Endothelial cell of umbilical vein (primary cell): ENCODE data around the gene ACADSB. TPM values are rescaled to one million over a fixed set of nuclear protein-coding genes. Genes with fewer than 3 reads are reported as not detected.

Source experiments
- BruUV-seq: library from RNA; stranded (reverse); fragments of 400-500 nt; replicated peaks from 2 replicates; lab custom pipeline; 2021; lab: Mats Ljungman, UMichigan
- CTCF ChIA-PET: fragments of 300-600, 350-600 bp; sonication (Branson Sonifier 250); formaldehyde crosslinking; loops from one replicate; lab custom pipeline; 2021; ENCODE audit warnings: antibody characterized with exemption, inconsistent platforms; lab: Charles Lee
- POLR2A ChIA-PET: fragments of 300-600, 350-600 bp; sonication (Branson Sonifier 250); formaldehyde crosslinking; loops from one replicate; lab custom pipeline; 2021; ENCODE audit warnings: antibody characterized with exemption, inconsistent platforms; lab: Charles Lee
- DNase-seq: peaks from one replicate; pipeline ENCODE4 v3.0.0-alpha.2; 2011; ENCODE audit warnings: low read depth, low spot score
- FAIRE-seq: peaks from 2 replicates; lab custom pipeline; 2011; peaks lifted over from hg19 to GRCh38; lab: Jason Lieb, UNC
- H2AFZ ChIP-seq: 2 replicates; pipeline ENCODE4 v1.6.0; 2012; ENCODE audit warnings: low read depth, low read length, control low read depth, inconsistent platforms
- H3K27ac ChIP-seq: 2 replicates; pipeline ENCODE4 v1.5.1; 2011; ENCODE audit warnings: low read depth, mild to moderate bottlenecking, control low read depth, low read length, moderate library complexity; ENCODE audit not compliant: insufficient read depth
- H3K27me3 ChIP-seq, 2 experiments: 2 replicates each; pipeline versions ENCODE4 v1.6.0 to v1.6.1; 2011; ENCODE audit warnings: low read length in 2 of 2, mixed read lengths in 1 of 2; ENCODE audit not compliant: control insufficient read depth in 2 of 2, insufficient read depth in 2 of 2
- H3K36me3 ChIP-seq, 2 experiments: 2 replicates in 1 of 2; 3 replicates in 1 of 2; pipeline ENCODE4 v1.5.1; 2011; ENCODE audit warnings: low read length in 2 of 2, mild to moderate bottlenecking in 1 of 2, moderate library complexity in 1 of 2; ENCODE audit not compliant: control insufficient read depth in 2 of 2, insufficient read depth in 2 of 2; ENCODE audit errors: extremely low read depth in 1 of 2
- H3K4me1 ChIP-seq: 3 replicates; pipeline ENCODE4 v1.5.1; 2011; ENCODE audit warnings: mild to moderate bottlenecking, low read length; ENCODE audit not compliant: control insufficient read depth, insufficient read depth; ENCODE audit errors: extremely low read depth
- H3K4me2 ChIP-seq: 2 replicates; pipeline ENCODE4 v1.6.1; 2011; ENCODE audit warnings: low read length, control low read depth, mixed read lengths; ENCODE audit not compliant: insufficient read depth
- H3K4me3 ChIP-seq, 3 experiments: fragments of 200-600 bp in 1 of 3; sonication (generic), shearing (Covaris generic) in 1 of 3; replicated peaks in 1 of 3; 2 replicates each; pipeline ENCODE4 v1.5.1; 2011 to 2016; ENCODE audit warnings: control low read depth in 3 of 3, low read length in 3 of 3, mild to moderate bottlenecking in 2 of 3, inconsistent platforms in 1 of 3, low read depth in 1 of 3, moderate library complexity in 1 of 3; ENCODE audit not compliant: insufficient read depth in 1 of 3
- H3K79me2 ChIP-seq: 2 replicates; pipeline ENCODE4 v1.6.0; 2012; ENCODE audit warnings: low read length, inconsistent platforms; ENCODE audit not compliant: control insufficient read depth, insufficient read depth
- H3K9ac ChIP-seq: replicated peaks from 2 replicates; pipeline ENCODE3; 2011; ENCODE audit warnings: low read length, control low read depth; ENCODE audit not compliant: insufficient read depth; ENCODE audit errors: extremely low read depth
- H3K9me1 ChIP-seq: replicated peaks from 3 replicates; pipeline ENCODE4 v1.6.0; 2011; ENCODE audit warnings: mild to moderate bottlenecking, low read length; ENCODE audit not compliant: control insufficient read depth, insufficient read depth; ENCODE audit errors: extremely low read depth
- H3K9me3 ChIP-seq: replicated peaks from 2 replicates; pipeline ENCODE4 v1.5.1; 2012; ENCODE audit warnings: low read length, inconsistent platforms; ENCODE audit not compliant: control insufficient read depth, insufficient read depth
- H4K20me1 ChIP-seq: replicated peaks from 2 replicates; pipeline ENCODE3; 2011; ENCODE audit warnings: mild to moderate bottlenecking, low read length; ENCODE audit not compliant: control insufficient read depth, insufficient read depth; ENCODE audit errors: extremely low read depth
- CTCF ChIP-seq, 2 donors: IDR thresholded peaks; 1 replicate in 1 of 2; 2 replicates in 1 of 2; pipeline ENCODE4 v1.5.1; 2011; ENCODE audit warnings: low read length in 2 of 2, mild to moderate bottlenecking in 2 of 2, moderate library complexity in 2 of 2, control low read depth in 1 of 2, inconsistent platforms in 1 of 2, low read depth in 1 of 2; ENCODE audit not compliant: insufficient read depth in 1 of 2; ENCODE audit errors: extremely low read depth in 1 of 2
- EZH2 ChIP-seq: IDR thresholded peaks from 2 replicates; pipeline ENCODE4 v1.6.1; 2012; ENCODE audit warnings: borderline replicate concordance, low read depth, mild to moderate bottlenecking, moderate library complexity, low read length, inconsistent platforms; ENCODE audit not compliant: severe bottlenecking
- FOS ChIP-seq: IDR thresholded peaks from 2 replicates; pipeline ENCODE4 v1.6.1; 2011; ENCODE audit warnings: mild to moderate bottlenecking, low read length, moderate library complexity, borderline replicate concordance; ENCODE audit not compliant: insufficient read depth
- GATA2 ChIP-seq: IDR thresholded peaks from 2 replicates; pipeline ENCODE4 v1.7.0; 2011; ENCODE audit warnings: low read depth, mild to moderate bottlenecking, moderate library complexity, mixed read lengths, low read length; ENCODE audit not compliant: insufficient read length, insufficient read depth
- JUN ChIP-seq: IDR thresholded peaks from 2 replicates; pipeline ENCODE4 v1.6.1; 2011; ENCODE audit warnings: borderline replicate concordance, low read depth; ENCODE audit not compliant: insufficient read length, insufficient read depth
- MYC ChIP-seq: IDR thresholded peaks from one replicate; pipeline ENCODE4 v1.6.1; 2011; ENCODE audit warnings: mild to moderate bottlenecking, low read depth, low read length
- POLR2A ChIP-seq: IDR thresholded peaks from 2 replicates; pipeline ENCODE4 v1.6.1; 2012; ENCODE audit warnings: low read depth, mild to moderate bottlenecking, control low read depth, low read length
- POLR2AphosphoS5 ChIP-seq: IDR thresholded peaks from 2 replicates; pipeline ENCODE4 v1.6.1; 2012; ENCODE audit warnings: low read depth, mild to moderate bottlenecking, control low read depth, low read length, moderate library complexity; ENCODE audit not compliant: insufficient read depth
- dilution Hi-C: fragments of 300-500 bp; cut with MboI; formaldehyde crosslinking; loops from one replicate; pipeline ENCODE4 v1.15.0; 2019; ENCODE audit warnings: low sequenced_read_pairs; ENCODE audit not compliant: extremely low pct_ligation_motif_present
- intact Hi-C: fragments of 100-400 bp; cut with micrococcal nuclease; formaldehyde crosslinking; loops from one replicate; pipeline ENCODE4 v1.10.0; 2022
- polyA plus RNA-seq, 4 experiments: library from polyadenylated mRNA; depleted of rRNA in 3 of 4; stranded (reverse) in 3 of 4; unstranded in 1 of 4; fragments of >200 nt; gene quantifications; 2 replicates each; pipeline versions ENCODE4 v1.2.1 to v1.2.3, GENCODE V29; 2011 to 2012; ENCODE audit warnings: missing spikeins in 1 of 4
- total RNA-seq: library from RNA; stranded (reverse); gene quantifications from 2 replicates; pipeline ENCODE4 v1.2.3, GENCODE V29; 2021
- TF ChIP-seq, protein P1 (sequence below): IDR thresholded peaks from 2 replicates; pipeline ENCODE4 v1.6.1; 2011; ENCODE audit not compliant: insufficient read depth, insufficient read length

Gene ACADSB
- total and polyA plus RNA-seq, 2 donors (not counting 3 experiments of a cell fraction or from before 2014, with no cell fraction given) = 3.1 to 15.2 TPM

DNA sequence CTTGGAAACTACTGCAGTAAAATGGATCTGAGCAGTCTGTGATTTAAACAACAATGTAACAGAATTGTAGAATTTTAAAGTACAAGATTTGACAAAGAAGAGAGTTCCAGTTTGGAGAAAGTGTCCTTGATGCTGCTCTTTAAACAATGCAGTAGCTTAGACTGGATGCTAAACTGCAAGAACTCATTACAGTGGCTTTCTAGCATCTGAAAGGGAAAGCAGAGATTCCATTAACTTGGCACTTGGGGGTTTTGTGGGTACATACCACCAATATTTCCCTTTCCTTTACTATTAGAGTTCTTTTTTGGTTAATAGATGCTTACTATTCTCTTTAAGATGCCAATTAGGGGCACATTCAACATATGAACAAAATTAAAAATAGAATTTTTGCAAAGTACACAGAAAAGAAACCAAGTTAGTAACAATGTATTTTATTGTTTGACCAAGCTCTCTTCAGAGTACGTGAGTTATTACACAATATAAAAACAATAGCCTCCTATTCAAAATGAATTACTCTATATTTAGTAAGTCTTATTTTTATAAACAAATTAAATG is 16.7 kb upstream of the ACADSB start:
- no peak for FAIRE-seq
- DNase-seq = no peak
- H3K9me1 ChIP-seq = no peaks in the 10 kb centered on the region
- no peaks in the 10 kb centered on the region for H3K27me3 ChIP-seq
- no peak overlapping the region for H3K4me2 ChIP-seq
- no peak overlapping the region for H3K4me3 ChIP-seq
- no peak overlapping the region for H3K9ac ChIP-seq
- H4K20me1 ChIP-seq = no peaks in the 10 kb centered on the region
- H3K36me3 ChIP-seq = peaks cover 4 to 5% of the 10 kb centered on the region in 2 experiments
- dilution Hi-C loops = no loop called here
- intact Hi-C loops = no loop called here
- H3K4me1 ChIP-seq = no peaks in the 10 kb centered on the region
- no peak overlapping the region for H3K27ac ChIP-seq
- POLR2A ChIA-PET = no interaction called here
- H3K9me3 ChIP-seq = no peaks in the 10 kb centered on the region
- H3K79me2 ChIP-seq = peaks cover 1% of the 10 kb centered on the region
- TF ChIP-seq MYC (no peak), JUN (no peak), GATA2 (no peak), POLR2A (no peak), CTCF (IDR thresholded peaks at IDR 0.05; ENCODE audit: extremely low read depth in 1 of 2, insufficient read depth in 1 of 2, low read depth in 1 of 2, low read length in 2 of 2) (no peak), POLR2AphosphoS5 (no peak), EZH2 (no peak), FOS (no peak)
- TF ChIP-seq, protein P1, sequence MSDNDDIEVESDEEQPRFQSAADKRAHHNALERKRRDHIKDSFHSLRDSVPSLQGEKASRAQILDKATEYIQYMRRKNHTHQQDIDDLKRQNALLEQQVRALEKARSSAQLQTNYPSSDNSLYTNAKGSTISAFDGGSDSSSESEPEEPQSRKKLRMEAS = no peak
- H2AFZ ChIP-seq = no peak overlapping the region
- no TSS peak for BruUV-seq
- CTCF ChIA-PET = interaction anchor here (2.2 kb wide), 1 partner anchor 11 kb away, joined by 8 read pairs; the partner anchor contains the start of gene PSTK
